HEK293T (cell line): ENCODE results near the gene ZNF879.

ENCODE experiments used
- CTCF ChIA-PET: fragments of 350-600 bp; formaldehyde crosslinking; extraction: SDS; loops from one replicate; lab custom pipeline; 2021; ENCODE audit warnings: antibody characterized with exemption, inconsistent platforms; lab: Yijun Ruan, JAX
- POLR2A ChIA-PET: fragments of 350-600 bp; formaldehyde crosslinking; extraction: SDS; loops from one replicate; lab custom pipeline; 2020; ENCODE audit warnings: antibody characterized with exemption, inconsistent platforms; lab: Yijun Ruan, JAX
- DNase-seq: peaks from one replicate; pipeline ENCODE4 v3.0.0; 2012; ENCODE audit warnings: mixed read lengths; ENCODE audit errors: extremely low spot score
- ARNT ChIP-seq: fragments of 450-650 bp; IDR thresholded peaks from 2 replicates; pipeline ENCODE4 v1.6.1; 2017; ENCODE audit warnings: mild to moderate bottlenecking
- BHLHE40 ChIP-seq: fragments of 450-650 bp; IDR thresholded peaks from 2 replicates; pipeline ENCODE4 v1.6.1; 2016; ENCODE audit warnings: mild to moderate bottlenecking, moderate library complexity, borderline replicate concordance
- CTBP1 ChIP-seq: fragments of 450-650 bp; IDR thresholded peaks from 2 replicates; pipeline ENCODE4 v1.6.1; 2016; ENCODE audit warnings: borderline replicate concordance
- ELF4 ChIP-seq: fragments of 450-650 bp; IDR thresholded peaks from 2 replicates; pipeline ENCODE4 v1.6.1; 2017; ENCODE audit warnings: antibody characterized with exemption
- FOXA1 ChIP-seq: fragments of 450-650 bp; IDR thresholded peaks from 2 replicates; pipeline ENCODE4 v1.6.1; 2016; ENCODE audit warnings: mild to moderate bottlenecking
- FOXK2 ChIP-seq: fragments of 450-650 bp; IDR thresholded peaks from 2 replicates; pipeline ENCODE4 v1.6.1; 2016; ENCODE audit warnings: mild to moderate bottlenecking
- FOXM1 ChIP-seq: fragments of 450-650 bp; IDR thresholded peaks from 2 replicates; pipeline ENCODE4 v1.6.1; 2017; ENCODE audit warnings: mild to moderate bottlenecking, borderline replicate concordance
- HDGF ChIP-seq: fragments of 450-650 bp; IDR thresholded peaks from 2 replicates; pipeline ENCODE4 v1.6.1; 2017; ENCODE audit warnings: antibody characterized with exemption, borderline replicate concordance
- L3MBTL2 ChIP-seq: fragments of 450-650 bp; conservative IDR thresholded peaks from 2 replicates; pipeline ENCODE4 v1.6.1; 2016; ENCODE audit warnings: mild to moderate bottlenecking
- LEF1 ChIP-seq: fragments of 450-650 bp; IDR thresholded peaks from 2 replicates; pipeline ENCODE4 v1.6.1; 2017; ENCODE audit warnings: mild to moderate bottlenecking, borderline replicate concordance
- NFRKB ChIP-seq: fragments of 450-650 bp; IDR thresholded peaks from 2 replicates; pipeline ENCODE4 v1.6.1; 2016; ENCODE audit warnings: mild to moderate bottlenecking, moderate library complexity
- SP1 ChIP-seq: fragments of 450-650 bp; IDR thresholded peaks from 2 replicates; pipeline ENCODE4 v1.6.1; 2017
- SUZ12 ChIP-seq: fragments of 450-650 bp; IDR thresholded peaks from 2 replicates; pipeline ENCODE4 v1.6.1; 2016; ENCODE audit warnings: mild to moderate bottlenecking
- TARDBP ChIP-seq: fragments of 450-650 bp; IDR thresholded peaks from 2 replicates; pipeline ENCODE4 v1.6.1; 2016
- ZNF384 ChIP-seq: fragments of 450-650 bp; IDR thresholded peaks from 2 replicates; pipeline ENCODE4 v1.6.1; 2016
- TF ChIP-seq, protein P1 (sequence below): fragments of 450-650 bp; IDR thresholded peaks from 2 replicates; pipeline ENCODE4 v1.6.1; 2016

ZNF879 gene

DNA sequence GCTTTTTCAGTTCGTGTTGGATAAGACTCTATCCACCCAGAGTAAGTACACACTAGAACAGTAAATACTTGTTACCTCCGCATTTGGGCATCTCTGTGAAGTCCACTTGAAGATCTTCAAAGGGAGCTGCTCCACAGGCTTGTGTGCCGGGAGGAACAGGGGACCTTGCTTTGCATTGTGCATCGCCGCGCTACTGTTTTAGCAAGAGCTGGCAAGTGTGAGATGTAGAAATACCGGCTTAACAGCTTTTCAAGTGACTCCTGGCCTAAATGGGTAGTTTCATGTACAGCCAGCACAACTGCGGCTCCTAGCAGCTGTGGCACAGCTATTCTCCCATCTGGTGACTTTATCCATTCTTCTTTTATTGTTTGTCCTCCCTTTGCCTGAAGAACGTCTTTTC lies 28.2 kb downstream of the ZNF879 start:
- ChIA-PET CTCF (no interaction called here), POLR2A (no interaction called here)
- DNase-seq = no peak
- no peak for TF ChIP-seq NFRKB
- TF ChIP-seq FOXA1 = no peak
- TF ChIP-seq, protein P1, sequence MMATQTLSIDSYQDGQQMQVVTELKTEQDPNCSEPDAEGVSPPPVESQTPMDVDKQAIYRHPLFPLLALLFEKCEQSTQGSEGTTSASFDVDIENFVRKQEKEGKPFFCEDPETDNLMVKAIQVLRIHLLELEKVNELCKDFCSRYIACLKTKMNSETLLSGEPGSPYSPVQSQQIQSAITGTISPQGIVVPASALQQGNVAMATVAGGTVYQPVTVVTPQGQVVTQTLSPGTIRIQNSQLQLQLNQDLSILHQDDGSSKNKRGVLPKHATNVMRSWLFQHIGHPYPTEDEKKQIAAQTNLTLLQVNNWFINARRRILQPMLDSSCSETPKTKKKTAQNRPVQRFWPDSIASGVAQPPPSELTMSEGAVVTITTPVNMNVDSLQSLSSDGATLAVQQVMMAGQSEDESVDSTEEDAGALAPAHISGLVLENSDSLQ = no peak
- TF ChIP-seq ELF4 = no peak
- TF ChIP-seq FOXK2 = no peak
- no peak for TF ChIP-seq SUZ12
- TF ChIP-seq ZNF384 = no peak
- no peak for TF ChIP-seq L3MBTL2
- TF ChIP-seq HDGF = no peak
- no peak for TF ChIP-seq ARNT

DNA sequence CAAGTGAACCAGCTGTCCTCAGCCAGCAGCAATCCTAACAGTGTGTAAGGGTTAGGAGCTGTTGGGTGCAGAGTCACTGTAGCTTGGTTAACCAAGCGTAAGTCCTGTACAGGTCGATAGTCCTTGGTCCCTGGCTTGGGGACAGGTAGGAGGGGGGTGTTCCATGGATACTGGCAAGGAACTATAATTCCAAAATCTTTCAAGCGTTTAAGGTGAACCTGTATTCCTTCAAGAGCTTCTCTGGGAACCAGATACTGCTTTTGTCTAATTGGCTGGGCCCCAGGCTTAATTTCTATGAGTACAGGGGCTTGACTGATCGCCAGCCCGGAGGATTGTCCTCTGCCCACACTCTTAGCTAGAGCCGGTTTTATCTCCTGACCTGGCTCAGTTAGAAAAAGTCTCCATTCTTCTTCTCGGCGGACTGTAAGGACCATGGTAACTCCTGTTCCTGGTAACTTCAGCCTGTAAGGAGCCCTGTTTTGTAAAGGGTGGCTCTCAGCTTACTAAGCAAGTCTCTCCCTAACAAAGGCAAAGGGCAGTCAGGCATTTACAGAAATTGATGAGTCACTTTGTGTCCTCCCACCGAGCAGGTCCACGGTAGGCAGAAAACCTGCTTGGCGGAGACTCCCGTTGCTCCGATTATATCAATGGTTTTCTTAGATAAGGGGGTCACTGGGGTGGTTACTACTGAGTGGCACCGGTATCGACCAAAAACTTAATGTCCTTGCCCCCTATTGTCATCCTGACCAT lies 30.6 kb downstream of the ZNF879 start:
- no peak for DNase-seq
- no peak for TF ChIP-seq ZNF384
- no peak for TF ChIP-seq LEF1
- TF ChIP-seq TARDBP = no peak
- no peak for TF ChIP-seq BHLHE40
- TF ChIP-seq CTBP1 = no peak
- TF ChIP-seq SUZ12 = no peak
- TF ChIP-seq FOXA1 = no peak
- TF ChIP-seq NFRKB = no peak
- no peak for TF ChIP-seq ARNT
- no peak for TF ChIP-seq SP1
- no peak for TF ChIP-seq L3MBTL2
- TF ChIP-seq, protein P1 = no peak
- no peak for TF ChIP-seq FOXK2
- TF ChIP-seq HDGF = no peak
- ChIA-PET CTCF (no interaction called here), POLR2A (no interaction called here)

DNA sequence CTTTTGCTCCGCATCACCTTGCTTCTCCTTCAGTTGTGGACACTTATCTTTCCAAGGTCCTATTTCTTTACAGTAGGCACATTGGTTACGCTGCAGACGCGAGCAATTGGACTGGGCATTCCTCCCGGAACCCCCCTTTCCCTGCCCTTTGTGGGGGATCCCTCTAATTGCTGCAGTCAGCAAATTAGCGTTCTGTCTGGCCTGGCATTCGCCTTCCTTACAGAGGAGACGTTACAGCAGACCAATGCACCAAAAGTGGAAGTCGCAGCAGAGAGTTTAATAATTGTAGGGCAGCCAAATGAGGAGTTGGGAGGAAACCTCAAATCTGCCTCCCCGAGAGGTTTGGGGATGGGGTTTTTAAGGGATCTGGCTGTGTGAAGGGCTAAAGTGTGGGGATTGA lies 31.3 kb downstream of the ZNF879 start:
- TF ChIP-seq FOXK2 (no peak), SP1 (no peak), FOXM1 (no peak), ZNF384 (no peak), ARNT (no peak), ELF4 (no peak), SUZ12 (no peak), FOXA1 (no peak), HDGF (no peak), TARDBP (no peak), LEF1 (no peak), BHLHE40 (no peak), NFRKB (no peak), CTBP1 (no peak), L3MBTL2 (no peak)
- TF ChIP-seq, protein P1 = no peak
- POLR2A ChIA-PET = no interaction called here
- CTCF ChIA-PET = no interaction called here
- no peak for DNase-seq

DNA sequence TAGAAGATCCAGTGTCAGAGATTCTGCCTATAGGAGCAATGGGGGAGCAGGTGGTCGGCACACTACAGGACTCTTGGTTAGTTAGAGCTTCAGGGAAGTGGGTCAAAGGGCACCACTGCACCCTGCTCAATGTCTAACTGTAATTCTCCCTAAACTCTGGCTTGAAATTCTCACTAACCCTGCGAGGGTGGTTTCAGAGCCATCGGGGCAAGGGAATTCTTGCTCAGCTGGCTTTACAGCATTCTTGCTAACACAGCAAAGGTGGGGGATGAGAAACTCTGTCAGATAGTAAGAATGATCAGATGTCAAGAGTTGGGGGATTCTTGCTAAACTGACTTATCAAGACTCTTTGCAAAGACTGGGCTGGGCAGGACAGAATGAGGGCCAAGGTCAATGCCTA lies 31.8 kb downstream of the ZNF879 start:
- ChIA-PET POLR2A (no interaction called here), CTCF (no interaction called here)
- DNase-seq = no peak

DNA sequence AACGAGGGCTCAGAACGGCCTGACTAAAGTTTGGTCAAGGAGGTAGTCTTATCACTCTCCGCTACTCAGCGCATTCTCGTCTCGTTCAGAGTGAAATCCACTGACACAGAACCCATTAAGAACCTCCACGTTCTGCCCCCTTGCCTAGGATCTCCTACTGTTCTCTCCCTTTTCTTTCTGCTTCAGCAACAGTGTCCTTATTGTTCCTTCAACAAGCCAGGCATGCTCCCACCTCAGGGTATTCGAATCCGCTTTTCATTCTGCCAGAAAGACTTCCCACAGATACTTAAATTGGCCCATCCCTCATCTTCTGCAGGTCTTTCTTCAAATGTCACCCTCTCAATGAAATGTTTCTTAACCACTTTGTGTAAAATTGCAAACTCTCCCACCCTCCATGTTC lies 32.2 kb downstream of the ZNF879 start:
- TF ChIP-seq HDGF = no peak
- no peak for TF ChIP-seq FOXK2
- TF ChIP-seq, protein P1 = no peak
- TF ChIP-seq SUZ12 = no peak
- no peak for TF ChIP-seq SP1
- no peak for TF ChIP-seq ARNT
- TF ChIP-seq FOXA1 = no peak
- no peak for TF ChIP-seq CTBP1
- TF ChIP-seq NFRKB = no peak
- TF ChIP-seq ZNF384 = no peak
- no peak for TF ChIP-seq BHLHE40
- TF ChIP-seq LEF1 = no peak
- TF ChIP-seq L3MBTL2 = no peak
- TF ChIP-seq TARDBP = no peak
- TF ChIP-seq FOXM1 = no peak
- no peak for TF ChIP-seq ELF4
- DNase-seq = no peak
- ChIA-PET POLR2A (no interaction called here), CTCF (no interaction called here)

More for the DNA sequence above, 31.8 kb downstream of the ZNF879 start:
- no peak for TF ChIP-seq ARNT
- TF ChIP-seq FOXK2 = no peak
- no peak for TF ChIP-seq L3MBTL2
- TF ChIP-seq CTBP1 = no peak
- no peak for TF ChIP-seq SP1
